Measurements from ENCODE around the gene PPM1J.

Gene PPM1J

GRCh38 chr1:112685913-112686312 is 29.2 kb downstream of the PPM1J start:
- H3K9me3 ChIP-seq (ENCODE audit: insufficient read depth, low read length), result no peaks in the 10 kb centered on the region
- H3K4me3 ChIP-seq (ENCODE audit: insufficient read length, low read depth), result no peak overlapping the region
- no peak overlapping the region for H3K9ac ChIP-seq (ENCODE audit: insufficient read length, low read depth)
- H3K27me3 ChIP-seq (ENCODE audit: insufficient read depth, insufficient read length), result no peaks in the 10 kb centered on the region
- peaks cover 32% of the 10 kb centered on the region for H3K36me3 ChIP-seq (ENCODE audit: insufficient read depth, insufficient read length, low read length)
- no peak for TF ChIP-seq YY1 (IDR thresholded peaks at IDR 0.05; ENCODE audit: insufficient read depth, insufficient read length)
- TF ChIP-seq SUZ12 (IDR thresholded peaks at IDR 0.05; ENCODE audit: extremely low read depth, insufficient read depth, insufficient read length), result no peak
- TF ChIP-seq ZNF274 (IDR thresholded peaks at IDR 0.05; ENCODE audit: low read depth, low read length), result no peak
- no peaks in the 10 kb centered on the region for H3K4me1 ChIP-seq (ENCODE audit: insufficient read depth, insufficient read length)
- DNase-seq (ENCODE audit: low read depth, low spot score), result no peak

GRCh38 chr1:112678605-112679004 is 36.5 kb downstream of the PPM1J start:
- Histone ChIP-seq H3K9me3 (ENCODE audit: insufficient read depth, low read length) (no peaks in the 10 kb centered on the region), H3K27me3 (ENCODE audit: insufficient read depth, insufficient read length) (peaks cover 7% of the 10 kb centered on the region), H3K9ac (ENCODE audit: insufficient read length, low read depth) (no peak overlapping the region), H3K36me3 (ENCODE audit: insufficient read depth, insufficient read length, low read length) (peaks cover 17% of the 10 kb centered on the region), H3K4me3 (ENCODE audit: insufficient read length, low read depth) (no peak overlapping the region), H3K4me1 (ENCODE audit: insufficient read depth, insufficient read length) (no peaks in the 10 kb centered on the region)
- no peak for TF ChIP-seq ZNF274 (IDR thresholded peaks at IDR 0.05; ENCODE audit: low read depth, low read length)
- TF ChIP-seq YY1 (IDR thresholded peaks at IDR 0.05; ENCODE audit: insufficient read depth, insufficient read length), result no peak
- no peak for TF ChIP-seq SUZ12 (IDR thresholded peaks at IDR 0.05; ENCODE audit: extremely low read depth, insufficient read depth, insufficient read length)
- DNase-seq (ENCODE audit: low read depth, low spot score), result no peak

GRCh38 chr1:112677501-112677900 is 37.6 kb downstream of the PPM1J start:
- TF ChIP-seq YY1 (IDR thresholded peaks at IDR 0.05; ENCODE audit: insufficient read depth, insufficient read length), result no peak
- no peak for TF ChIP-seq SUZ12 (IDR thresholded peaks at IDR 0.05; ENCODE audit: extremely low read depth, insufficient read depth, insufficient read length)
- no peak for TF ChIP-seq ZNF274 (IDR thresholded peaks at IDR 0.05; ENCODE audit: low read depth, low read length)
- H3K4me3 ChIP-seq (ENCODE audit: insufficient read length, low read depth), result no peak overlapping the region
- no peaks in the 10 kb centered on the region for H3K4me1 ChIP-seq (ENCODE audit: insufficient read depth, insufficient read length)

GRCh38 chr1:112676543-112676942 is 38.6 kb downstream of the PPM1J start:
- no peak for TF ChIP-seq ZNF274 (IDR thresholded peaks at IDR 0.05; ENCODE audit: low read depth, low read length)
- no peak for TF ChIP-seq YY1 (IDR thresholded peaks at IDR 0.05; ENCODE audit: insufficient read depth, insufficient read length)
- TF ChIP-seq SUZ12 (IDR thresholded peaks at IDR 0.05; ENCODE audit: extremely low read depth, insufficient read depth, insufficient read length), result no peak
- H3K9me3 ChIP-seq (ENCODE audit: insufficient read depth, low read length), result no peaks in the 10 kb centered on the region
- H3K4me1 ChIP-seq (ENCODE audit: insufficient read depth, insufficient read length), result no peaks in the 10 kb centered on the region
- peaks cover 7% of the 10 kb centered on the region for H3K27me3 ChIP-seq (ENCODE audit: insufficient read depth, insufficient read length)
- H3K4me3 ChIP-seq (ENCODE audit: insufficient read length, low read depth), result no peak overlapping the region
- DNase-seq (ENCODE audit: low read depth, low spot score), result no peak
- no peak overlapping the region for H3K9ac ChIP-seq (ENCODE audit: insufficient read length, low read depth)
- peaks cover 17% of the 10 kb centered on the region for H3K36me3 ChIP-seq (ENCODE audit: insufficient read depth, insufficient read length, low read length)

More at GRCh38 chr1:112677501-112677900, 37.6 kb downstream of the PPM1J start:
- no peaks in the 10 kb centered on the region for H3K9me3 ChIP-seq (ENCODE audit: insufficient read depth, low read length)
- peaks cover 17% of the 10 kb centered on the region for H3K36me3 ChIP-seq (ENCODE audit: insufficient read depth, insufficient read length, low read length)
- DNase-seq (ENCODE audit: low read depth, low spot score), result no peak
- H3K9ac ChIP-seq (ENCODE audit: insufficient read length, low read depth), result no peak overlapping the region
- H3K27me3 ChIP-seq (ENCODE audit: insufficient read depth, insufficient read length), result peaks cover 7% of the 10 kb centered on the region

DNA sequence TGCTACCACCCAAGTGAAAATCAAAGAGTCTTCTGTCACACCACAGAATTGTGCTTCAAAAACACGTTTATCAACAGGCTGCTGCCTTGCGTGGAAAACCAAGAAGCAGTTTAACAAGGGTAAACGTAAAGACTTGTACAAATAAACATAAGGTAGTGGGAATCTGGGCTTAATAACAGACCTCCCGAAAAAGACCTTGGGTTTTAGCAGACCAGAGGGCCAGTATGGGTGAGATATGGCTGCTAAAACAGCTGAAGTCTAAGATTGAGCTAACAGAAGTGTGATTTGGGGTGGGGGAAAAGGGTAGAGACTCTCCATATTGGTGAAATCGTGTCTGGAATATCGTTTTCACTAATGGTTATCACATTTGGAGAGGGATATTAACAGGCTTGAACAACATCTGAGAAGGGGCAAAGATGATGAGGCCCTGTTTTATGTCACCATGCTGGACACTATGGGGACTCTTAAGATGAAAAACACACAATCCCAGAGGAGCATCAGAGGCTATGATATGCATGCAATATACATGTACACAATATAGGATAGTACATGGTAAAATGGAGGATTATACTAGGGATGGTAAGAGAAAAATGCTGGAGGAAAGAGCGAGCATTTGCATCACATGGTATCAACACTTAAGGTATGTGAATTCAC is 39.3 kb downstream of the PPM1J start:
- TF ChIP-seq ZNF274 (IDR thresholded peaks at IDR 0.05; ENCODE audit: low read depth, low read length) (no peak), YY1 (IDR thresholded peaks at IDR 0.05; ENCODE audit: insufficient read depth, insufficient read length) (no peak), SUZ12 (IDR thresholded peaks at IDR 0.05; ENCODE audit: extremely low read depth, insufficient read depth, insufficient read length) (no peak)
- H3K27me3 ChIP-seq (ENCODE audit: insufficient read depth, insufficient read length), result peaks cover 7% of the 10 kb centered on the region
- H3K9me3 ChIP-seq (ENCODE audit: insufficient read depth, low read length), result no peaks in the 10 kb centered on the region
- no peak for DNase-seq (ENCODE audit: low read depth, low spot score)
- H3K36me3 ChIP-seq (ENCODE audit: insufficient read depth, insufficient read length, low read length), result peaks cover 15% of the 10 kb centered on the region
- peak overlapping the region; percentile 77 for H3K4me3 ChIP-seq (ENCODE audit: insufficient read length, low read depth)
- no peaks in the 10 kb centered on the region for H3K4me1 ChIP-seq (ENCODE audit: insufficient read depth, insufficient read length)
- H3K9ac ChIP-seq (ENCODE audit: insufficient read length, low read depth), result peak overlapping the region; percentile 91

DNA sequence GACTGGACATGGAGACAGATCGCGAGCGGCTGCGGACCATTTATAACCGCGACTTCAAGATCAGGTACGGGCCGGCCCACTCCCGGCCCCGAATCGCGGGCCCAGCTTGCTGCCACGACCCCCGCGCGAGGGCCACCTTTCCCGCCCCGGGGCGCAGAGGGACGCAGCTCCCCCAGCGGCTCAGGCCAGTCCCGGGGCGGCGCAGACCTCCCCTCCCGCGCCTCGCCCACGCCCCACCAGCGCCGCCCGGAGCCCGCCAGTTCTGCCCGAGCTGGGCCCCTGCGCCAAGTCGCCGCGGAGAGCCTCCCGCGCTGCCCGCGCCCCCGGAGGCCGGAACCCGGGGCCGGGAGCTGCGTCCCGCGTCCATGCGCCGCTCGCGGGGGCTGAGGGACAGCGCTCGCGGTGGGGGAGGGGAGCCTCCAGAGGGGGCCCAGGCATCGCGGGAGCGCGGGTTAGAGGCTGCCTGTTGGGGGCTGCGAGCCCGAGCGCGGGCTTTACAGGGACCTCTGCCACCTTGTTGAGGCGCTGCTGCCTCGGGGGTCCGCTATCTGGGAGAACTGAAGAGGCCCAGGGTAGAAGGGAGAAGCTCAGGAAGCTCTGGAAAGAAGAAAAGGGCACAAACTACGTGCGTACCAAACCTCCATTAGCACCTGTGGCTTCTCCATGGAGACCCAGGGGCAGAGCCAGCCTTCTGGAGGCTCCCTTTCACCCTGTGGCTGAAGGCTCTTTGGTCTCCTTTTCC is 40.0 kb downstream of the PPM1J start:
- H3K36me3 ChIP-seq (ENCODE audit: insufficient read depth, insufficient read length, low read length), result peaks cover 21% of the 10 kb centered on the region
- H3K4me1 ChIP-seq (ENCODE audit: insufficient read depth, insufficient read length), result no peaks in the 10 kb centered on the region
- peak overlapping the region; percentile 91 for H3K9ac ChIP-seq (ENCODE audit: insufficient read length, low read depth)
- peaks cover 7% of the 10 kb centered on the region for H3K27me3 ChIP-seq (ENCODE audit: insufficient read depth, insufficient read length)
- no peak for DNase-seq (ENCODE audit: low read depth, low spot score)
- TF ChIP-seq YY1 (IDR thresholded peaks at IDR 0.05; ENCODE audit: insufficient read depth, insufficient read length) (no peak), ZNF274 (IDR thresholded peaks at IDR 0.05; ENCODE audit: low read depth, low read length) (no peak), SUZ12 (IDR thresholded peaks at IDR 0.05; ENCODE audit: extremely low read depth, insufficient read depth, insufficient read length) (no peak)
- peak overlapping the region; percentile 77 for H3K4me3 ChIP-seq (ENCODE audit: insufficient read length, low read depth)
- H3K9me3 ChIP-seq (ENCODE audit: insufficient read depth, low read length), result no peaks in the 10 kb centered on the region

DNA sequence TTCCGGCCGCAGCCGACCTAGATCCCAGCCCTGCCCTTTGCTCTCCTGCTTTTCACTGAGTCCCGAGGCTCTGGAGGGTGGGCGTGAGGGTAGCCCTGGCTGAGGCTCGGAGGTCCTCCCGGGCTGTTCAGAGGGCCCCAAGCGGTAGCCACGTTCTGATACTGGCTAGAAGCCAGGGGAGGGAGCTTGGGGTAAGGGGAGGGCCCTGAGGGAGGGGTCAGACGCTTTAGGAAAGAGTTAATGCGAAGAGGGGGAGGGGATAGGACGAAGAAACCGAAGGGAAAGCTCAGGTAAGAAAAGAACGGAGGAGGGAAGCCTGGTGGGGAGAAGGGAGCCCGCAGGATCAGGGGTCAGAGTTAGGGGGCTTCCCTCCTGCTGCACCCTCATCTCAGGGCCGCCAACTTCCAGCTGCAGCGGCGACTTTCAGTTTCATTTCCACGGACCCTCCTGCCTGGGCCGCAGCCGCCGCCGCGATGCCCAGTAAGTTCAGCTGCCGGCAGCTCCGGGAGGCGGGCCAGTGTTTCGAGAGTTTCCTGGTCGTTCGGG is 40.6 kb downstream of the PPM1J start, which contains the start of gene MOV10:
Gene MOV10 (plus strand): TSS at position 220 of the 546 bp plus-strand sequence. CDS start 254 bp downstream, at position 474.
- Histone ChIP-seq H3K9ac (ENCODE audit: insufficient read length, low read depth) (peak within 1 kb of the TSS; percentile 91), H3K4me3 (ENCODE audit: insufficient read length, low read depth) (peak within 1 kb of the TSS; percentile 77), H3K4me1 (ENCODE audit: insufficient read depth, insufficient read length) (no peaks in the 10 kb centered on the region), H3K27me3 (ENCODE audit: insufficient read depth, insufficient read length) (peaks cover 7% of the 10 kb centered on the region), H3K36me3 (ENCODE audit: insufficient read depth, insufficient read length, low read length) (peaks cover 27% of the 10 kb centered on the region), H3K9me3 (ENCODE audit: insufficient read depth, low read length) (no peaks in the 10 kb centered on the region)
- DNase-seq (ENCODE audit: low read depth, low spot score), result peak; percentile 68
- TF ChIP-seq YY1 (IDR thresholded peaks at IDR 0.05; ENCODE audit: insufficient read depth, insufficient read length), result no peak
- no peak for TF ChIP-seq SUZ12 (IDR thresholded peaks at IDR 0.05; ENCODE audit: extremely low read depth, insufficient read depth, insufficient read length)
- no peak for TF ChIP-seq ZNF274 (IDR thresholded peaks at IDR 0.05; ENCODE audit: low read depth, low read length)
